ENCODE results near the gene UBE2H. TPM values are rescaled to one million over a fixed set of nuclear protein-coding genes. Genes with fewer than 3 reads are reported as not detected.
"Not testable (repeated sequence)": the region's sequence is repeated elsewhere in the genome, so short reads cannot be mapped to it uniquely, and the experiment has no call there.

Gene UBE2H
- total RNA-seq, 1 donor from 2014 or later: 127 TPM

GRCh38 chr7:129902788-129903422, 49.9 kb downstream of the UBE2H start:
- Histone ChIP-seq H3K27me3 (ENCODE audit: control insufficient read depth, insufficient read depth, low read length) (no peaks in the 10 kb centered on the region), H3K36me3 (ENCODE audit: control insufficient read depth, insufficient read depth, low read length) (no peaks in the 10 kb centered on the region), H3K4me3 (ENCODE audit: low read depth, low read length) (no peak overlapping the region)
- DNase-seq (ENCODE audit: low read depth): no peak
- TF ChIP-seq CTCF (IDR thresholded peaks at IDR 0.05; ENCODE audit: insufficient read depth, low read length, poor library complexity, severe bottlenecking): no peak

DNA sequence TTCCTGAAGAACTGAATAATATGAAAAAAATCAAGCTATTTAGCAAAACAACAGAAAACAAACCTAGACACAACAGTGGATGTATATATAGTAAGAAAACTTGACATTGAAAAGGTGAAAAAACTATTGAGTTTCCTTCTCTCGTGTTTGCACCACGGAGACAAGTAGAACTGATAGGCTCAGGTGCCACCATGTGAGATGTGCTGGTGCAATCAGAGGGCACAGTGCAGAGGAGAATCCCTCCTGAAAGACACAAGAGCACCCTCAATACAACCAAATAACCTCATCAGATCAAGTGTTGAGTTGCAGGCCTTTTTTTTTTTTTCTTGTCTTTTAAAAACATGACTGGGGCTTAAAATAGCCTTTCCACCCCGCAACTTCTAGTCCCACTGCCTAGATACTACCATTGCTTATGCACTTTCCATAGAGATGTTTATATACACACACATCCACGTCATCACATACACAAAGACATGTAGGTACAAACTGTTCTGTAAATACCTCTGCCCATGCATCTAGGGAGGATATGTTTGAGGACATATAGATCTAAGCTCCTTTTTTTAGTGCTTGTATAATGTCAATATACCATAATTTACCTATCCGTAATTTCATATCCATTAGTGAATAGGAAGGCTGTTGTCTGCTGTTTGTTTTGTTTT, 54.1 kb downstream of the UBE2H start:
- DNase-seq (ENCODE audit: low read depth): no peak
- Histone ChIP-seq H3K36me3 (ENCODE audit: control insufficient read depth, insufficient read depth, low read length) (no peaks in the 10 kb centered on the region), H3K27me3 (ENCODE audit: control insufficient read depth, insufficient read depth, low read length) (no peaks in the 10 kb centered on the region)

GRCh38 chr7:129898007-129898406, 54.8 kb downstream of the UBE2H start:
- DNase-seq (ENCODE audit: low read depth): no peak
- no peaks in the 10 kb centered on the region for H3K27me3 ChIP-seq (ENCODE audit: control insufficient read depth, insufficient read depth, low read length)
- no peak for TF ChIP-seq CTCF (IDR thresholded peaks at IDR 0.05; ENCODE audit: insufficient read depth, low read length, poor library complexity, severe bottlenecking)
- no peaks in the 10 kb centered on the region for H3K36me3 ChIP-seq (ENCODE audit: control insufficient read depth, insufficient read depth, low read length)
- no peak overlapping the region for H3K4me3 ChIP-seq (ENCODE audit: low read depth, low read length)

More for the DNA sequence above, 54.1 kb downstream of the UBE2H start:
- no peak overlapping the region for H3K4me3 ChIP-seq (ENCODE audit: low read depth, low read length)
- TF ChIP-seq CTCF (IDR thresholded peaks at IDR 0.05; ENCODE audit: insufficient read depth, low read length, poor library complexity, severe bottlenecking): no peak

GRCh38 chr7:129896568-129897382, 56.0 kb downstream of the UBE2H start:
- H3K36me3 ChIP-seq (ENCODE audit: control insufficient read depth, insufficient read depth, low read length): no peaks in the 10 kb centered on the region
- peak; percentile 32 for DNase-seq (ENCODE audit: low read depth)
- no peak for TF ChIP-seq CTCF (IDR thresholded peaks at IDR 0.05; ENCODE audit: insufficient read depth, low read length, poor library complexity, severe bottlenecking)
- H3K4me3 ChIP-seq (ENCODE audit: low read depth, low read length): no peak overlapping the region
- H3K27me3 ChIP-seq (ENCODE audit: control insufficient read depth, insufficient read depth, low read length): no peaks in the 10 kb centered on the region

- DNase-seq (ENCODE audit: low read depth); H3K4me3 ChIP-seq (ENCODE audit: low read depth, low read length); H3K36me3 ChIP-seq (ENCODE audit: control insufficient read depth, insufficient read depth, low read length); H3K27me3 ChIP-seq (ENCODE audit: control insufficient read depth, insufficient read depth, low read length): not testable (repeated sequence)
Observed at GRCh38 chr7:129894184-129894583, 58.6 kb downstream of the UBE2H start.

DNA sequence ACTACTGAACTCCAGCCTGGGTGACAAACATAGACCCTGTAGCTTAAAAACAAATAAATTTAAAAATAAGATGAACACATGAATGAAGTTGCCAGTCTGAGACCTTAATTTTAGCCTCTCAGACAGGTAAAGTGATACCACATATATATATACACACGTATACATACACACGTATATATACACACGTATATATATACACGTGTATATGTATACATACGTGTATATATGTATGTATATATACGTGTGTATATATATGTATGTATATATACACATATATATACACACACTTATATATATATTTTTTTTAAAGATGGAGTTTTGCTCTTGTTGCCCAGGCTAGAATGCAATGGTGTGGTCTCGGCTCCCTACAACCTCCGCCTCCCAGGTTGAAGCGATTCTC, 62.7 kb downstream of the UBE2H start:
- DNase-seq (ENCODE audit: low read depth): no peak
- no peaks in the 10 kb centered on the region for H3K27me3 ChIP-seq (ENCODE audit: control insufficient read depth, insufficient read depth, low read length)
- TF ChIP-seq CTCF (IDR thresholded peaks at IDR 0.05; ENCODE audit: insufficient read depth, low read length, poor library complexity, severe bottlenecking): no peak
- no peak overlapping the region for H3K4me3 ChIP-seq (ENCODE audit: low read depth, low read length)
- H3K36me3 ChIP-seq (ENCODE audit: control insufficient read depth, insufficient read depth, low read length): no peaks in the 10 kb centered on the region

All from kidney epithelial cell (primary cell).